ENCODE measurements around the gene REXO5. TPM values are rescaled to one million over a fixed set of nuclear protein-coding genes. Genes with fewer than 3 reads are reported as not detected.
A peak's percentile ranks its signal among the peaks of the same experiment; 100 is the strongest.

The REXO5 gene
- total and polyA plus RNA-seq, 2 donors (not counting 1 experiment from before 2014, with no cell fraction given), result 0.42 to 1.3 TPM

- Histone ChIP-seq H3K9me3 (ENCODE audit: control extremely low read depth in 1 of 3, control insufficient read depth in 2 of 3, insufficient read depth in 1 of 3, low read length in 2 of 3) (no peaks in the 10 kb centered on the region), H3K79me2 (ENCODE audit: control insufficient read depth, insufficient read depth, low read length) (no peaks in the 10 kb centered on the region), H3K4me2 (replicated peaks; ENCODE audit: low read depth, low read length, poor library complexity, severe bottlenecking) (no peak overlapping the region), H3K4me3 (ENCODE audit: control extremely low read depth in 1 of 5, extremely low read depth in 1 of 5, insufficient read depth in 1 of 5, low read depth in 2 of 5, low read length in 4 of 5) (no peak overlapping the region), H4K20me1 (ENCODE audit: control insufficient read depth, insufficient read depth, low read length, poor library complexity, severe bottlenecking) (no peaks in the 10 kb centered on the region), H3K36me3 (replicated peaks in 1 of 2; ENCODE audit: control extremely low read depth in 1 of 2, control insufficient read depth in 1 of 2, extremely low read depth in 1 of 2, insufficient read depth in 2 of 2, low read length in 1 of 2) (no peaks in the 10 kb centered on the region), H3K9ac (ENCODE audit: low read length) (no peak overlapping the region), H3K27ac (ENCODE audit: low read length in 2 of 2) (no peak overlapping the region), H2AFZ (ENCODE audit: insufficient read depth, low read depth, low read length, poor library complexity, severe bottlenecking) (no peak overlapping the region), H3K4me1 (ENCODE audit: control insufficient read depth in 2 of 2, insufficient read depth in 2 of 2, low read length in 2 of 2) (peaks cover 1 to 3% of the 10 kb centered on the region in 2 donors), H3K27me3 (replicated peaks in 1 of 4; ENCODE audit: control extremely low read depth in 1 of 4, control insufficient read depth in 3 of 4, insufficient read depth in 4 of 4, low read length in 3 of 4) (no peaks in the 10 kb centered on the region)
- WGBS (ENCODE audit: insufficient coverage), result 67% methylated on average over 2 of the region's 2 CpGs
- H3K27ac Mint-ChIP-seq, result no peak overlapping the region
- no peak overlapping the region for H3K4me3 Mint-ChIP-seq
- POLR2A ChIA-PET, result no interaction called here
- ATAC-seq (ENCODE audit: low read depth) (no peak), DNase-seq (no peak)
- H3K27me3 Mint-ChIP-seq, result no peaks in the 10 kb centered on the region
- peaks cover 5% of the 10 kb centered on the region for H3K4me1 Mint-ChIP-seq
- TF ChIP-seq CTCF (IDR thresholded peaks at IDR 0.05) (no peak), EZH2 (IDR thresholded peaks at IDR 0.05; ENCODE audit: borderline replicate concordance, insufficient read depth, low read depth, low read length, poor library complexity, severe bottlenecking) (no peak)
- intact Hi-C loops (cut with micrococcal nuclease), result no loop called here
- CTCF ChIA-PET, result interaction anchor here (1.7 kb wide), 1 partner anchor 38 kb away, joined by 5 read pairs; no protein-coding TSS in a partner anchor
- no peaks in the 10 kb centered on the region for H3K9me3 Mint-ChIP-seq (ENCODE audit: insufficient read depth)
Measured at GRCh38 chr16:20812510-20812909, 6.2 kb downstream of the REXO5 start.

DNA sequence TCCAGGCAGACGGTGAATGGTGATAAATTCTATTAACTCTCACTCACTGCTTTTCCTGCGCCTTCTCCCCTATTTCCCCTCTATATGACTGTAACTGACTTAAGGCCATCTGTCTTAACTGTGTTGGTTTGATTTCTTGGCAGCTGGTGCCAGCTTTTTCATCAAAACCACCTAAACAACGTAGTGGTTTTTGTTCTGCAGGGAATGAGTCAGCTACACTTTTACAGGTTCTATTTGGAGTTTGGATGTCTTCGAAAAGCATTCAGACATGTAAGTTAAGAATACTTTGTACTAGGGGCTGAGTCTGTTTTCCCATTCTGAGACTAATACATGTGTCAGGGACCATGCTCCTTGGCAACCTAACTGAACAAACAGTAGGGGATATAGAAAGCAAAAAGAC, 8.5 kb downstream of the REXO5 start:
- no peaks in the 10 kb centered on the region for H3K27me3 Mint-ChIP-seq
- no peak overlapping the region for H3K27ac ChIP-seq (ENCODE audit: low read length in 2 of 2)
- H3K9ac ChIP-seq (ENCODE audit: low read length), result no peak overlapping the region
- H3K9me3 Mint-ChIP-seq (ENCODE audit: insufficient read depth), result no peaks in the 10 kb centered on the region
- intact Hi-C loops (cut with micrococcal nuclease), result no loop called here
- no peaks in the 10 kb centered on the region for H3K4me1 ChIP-seq (ENCODE audit: control insufficient read depth in 2 of 2, insufficient read depth in 2 of 2, low read length in 2 of 2)
- no peaks in the 10 kb centered on the region for H4K20me1 ChIP-seq (ENCODE audit: control insufficient read depth, insufficient read depth, low read length, poor library complexity, severe bottlenecking)
- H3K4me1 Mint-ChIP-seq, result no peaks in the 10 kb centered on the region
- no peaks in the 10 kb centered on the region for H3K36me3 ChIP-seq (replicated peaks in 1 of 2; ENCODE audit: control extremely low read depth in 1 of 2, control insufficient read depth in 1 of 2, extremely low read depth in 1 of 2, insufficient read depth in 2 of 2, low read length in 1 of 2)
- H3K27me3 ChIP-seq (replicated peaks in 1 of 4; ENCODE audit: control extremely low read depth in 1 of 4, control insufficient read depth in 3 of 4, insufficient read depth in 4 of 4, low read length in 3 of 4), result no peaks in the 10 kb centered on the region
- TF ChIP-seq EZH2 (IDR thresholded peaks at IDR 0.05; ENCODE audit: borderline replicate concordance, insufficient read depth, low read depth, low read length, poor library complexity, severe bottlenecking) (no peak), CTCF (IDR thresholded peaks at IDR 0.05) (no peak)
- no peak overlapping the region for H3K4me3 Mint-ChIP-seq
- H3K79me2 ChIP-seq (ENCODE audit: control insufficient read depth, insufficient read depth, low read length), result no peaks in the 10 kb centered on the region
- CTCF ChIA-PET, result no interaction called here
- POLR2A ChIA-PET, result no interaction called here
- H3K4me2 ChIP-seq (replicated peaks; ENCODE audit: low read depth, low read length, poor library complexity, severe bottlenecking), result no peak overlapping the region
- H3K9me3 ChIP-seq (ENCODE audit: control extremely low read depth in 1 of 3, control insufficient read depth in 2 of 3, insufficient read depth in 1 of 3, low read length in 2 of 3), result no peaks in the 10 kb centered on the region
- DNase-seq, result no peak
- no peak for ATAC-seq (ENCODE audit: low read depth)
- H3K27ac Mint-ChIP-seq, result no peak overlapping the region
- H2AFZ ChIP-seq (ENCODE audit: insufficient read depth, low read depth, low read length, poor library complexity, severe bottlenecking), result peak overlapping the region; percentile 45
- H3K4me3 ChIP-seq (ENCODE audit: control extremely low read depth in 1 of 5, extremely low read depth in 1 of 5, insufficient read depth in 1 of 5, low read depth in 2 of 5, low read length in 4 of 5), result no peak overlapping the region
- no CpG with 5 or more reads among the region's 4 CpGs for WGBS (ENCODE audit: insufficient coverage)

Data from B cell (primary cell).